Ectodermal cell (in vitro differentiated cells): ENCODE measurements around the gene AGPAT3.

Experiments
- H3K27ac ChIP-seq: 2 replicates; pipeline ENCODE4 v1.7.0; 2013; ENCODE audit warnings: mild to moderate bottlenecking, low read depth, low read length; ENCODE audit not compliant: insufficient read depth, poor library complexity, severe bottlenecking
- H3K27me3 ChIP-seq: 2 replicates; pipeline ENCODE4 v1.7.0; 2013; ENCODE audit warnings: mild to moderate bottlenecking, low read length; ENCODE audit not compliant: insufficient read depth, control insufficient read depth, poor library complexity, severe bottlenecking
- H3K36me3 ChIP-seq: one replicate; pipeline ENCODE4 v1.7.0; 2013; ENCODE audit warnings: low read length; ENCODE audit not compliant: control insufficient read depth, insufficient read depth
- H3K4me1 ChIP-seq: one replicate; pipeline ENCODE4 v1.7.0; 2013; ENCODE audit warnings: low read length; ENCODE audit not compliant: control insufficient read depth, insufficient read depth
- H3K4me3 ChIP-seq: 2 replicates; pipeline ENCODE4 v1.7.0; 2013; ENCODE audit warnings: low read depth, low read length, control low read depth; ENCODE audit not compliant: insufficient read depth
- H3K9me3 ChIP-seq: 2 replicates; pipeline ENCODE4 v1.7.0; 2013; ENCODE audit warnings: mild to moderate bottlenecking, low read length, moderate library complexity; ENCODE audit not compliant: control insufficient read depth
- WGBS, 2 experiments: methylation state at CpG; one replicate each; pipeline ENCODE4 v1.1.7; 2013; ENCODE audit warnings: missing lambda C conversion rate in 2 of 2; 5-methylcytosine and 5-hydroxymethylcytosine counted together

AGPAT3 gene

GRCh38 chr21:43943512-43944077 lies 78.6 kb downstream of the AGPAT3 start:
- no peak overlapping the region for H3K27ac ChIP-seq

GRCh38 chr21:43944078-43944633 lies 79.1 kb downstream of the AGPAT3 start:
- no peak overlapping the region for H3K27ac ChIP-seq
- H3K36me3 ChIP-seq: no peaks in the 10 kb centered on the region
- no peaks in the 10 kb centered on the region for H3K27me3 ChIP-seq
- WGBS, 2 experiments: 83 to 86% methylated on average over 20 of the region's 20 CpGs
- H3K4me1 ChIP-seq: peaks cover 12% of the 10 kb centered on the region
- H3K4me3 ChIP-seq: no peak overlapping the region
- H3K9me3 ChIP-seq: no peaks in the 10 kb centered on the region

More at GRCh38 chr21:43943512-43944077, 78.6 kb downstream of the AGPAT3 start:
- 92 to 93% methylated on average over 30 of the region's 30 CpGs for WGBS, 2 experiments
- H3K4me1 ChIP-seq: peaks cover 12% of the 10 kb centered on the region
- no peak overlapping the region for H3K4me3 ChIP-seq
- H3K27me3 ChIP-seq: no peaks in the 10 kb centered on the region
- H3K36me3 ChIP-seq: no peaks in the 10 kb centered on the region
- no peaks in the 10 kb centered on the region for H3K9me3 ChIP-seq

- H3K27ac ChIP-seq: no peak overlapping the region
- WGBS, 2 experiments: 89 to 92% methylated on average over 12 of the region's 12 CpGs
Observed at GRCh38 chr21:43944757-43945156, 79.7 kb downstream of the AGPAT3 start.

GRCh38 chr21:43948740-43949498 lies 83.9 kb downstream of the AGPAT3 start:
- Histone ChIP-seq H3K36me3 (no peaks in the 10 kb centered on the region), H3K27ac (no peak overlapping the region), H3K9me3 (no peaks in the 10 kb centered on the region), H3K27me3 (no peaks in the 10 kb centered on the region), H3K4me1 (peaks cover 10% of the 10 kb centered on the region), H3K4me3 (no peak overlapping the region)
- WGBS, 2 experiments: 93 to 95% methylated on average over 6 of the region's 6 CpGs

More at GRCh38 chr21:43944757-43945156, 79.7 kb downstream of the AGPAT3 start:
- Histone ChIP-seq H3K27me3 (no peaks in the 10 kb centered on the region), H3K4me1 (peaks cover 12% of the 10 kb centered on the region), H3K4me3 (no peak overlapping the region), H3K36me3 (no peaks in the 10 kb centered on the region), H3K9me3 (no peaks in the 10 kb centered on the region)

- no peaks in the 10 kb centered on the region for H3K36me3 ChIP-seq
- H3K4me3 ChIP-seq: no peak overlapping the region
- WGBS, 2 experiments: 90 to 94% methylated on average over 7 of the region's 7 CpGs
- H3K9me3 ChIP-seq: no peaks in the 10 kb centered on the region
- H3K27ac ChIP-seq: no peak overlapping the region
- H3K27me3 ChIP-seq: no peaks in the 10 kb centered on the region
- peaks cover 3% of the 10 kb centered on the region for H3K4me1 ChIP-seq
Observed at GRCh38 chr21:43949499-43950208, 84.6 kb downstream of the AGPAT3 start.

GRCh38 chr21:43950481-43950880 lies 85.5 kb downstream of the AGPAT3 start:
- Histone ChIP-seq H3K27ac (no peak overlapping the region), H3K9me3 (no peaks in the 10 kb centered on the region), H3K4me1 (no peaks in the 10 kb centered on the region), H3K4me3 (no peak overlapping the region), H3K27me3 (no peaks in the 10 kb centered on the region), H3K36me3 (no peaks in the 10 kb centered on the region)
- WGBS, 2 experiments: 95 to 96% methylated on average over 19 of the region's 19 CpGs

GRCh38 chr21:43950936-43951335 lies 85.9 kb downstream of the AGPAT3 start:
- Histone ChIP-seq H3K27ac (no peak overlapping the region), H3K4me1 (peaks cover 2% of the 10 kb centered on the region), H3K27me3 (no peaks in the 10 kb centered on the region), H3K36me3 (no peaks in the 10 kb centered on the region), H3K4me3 (no peak overlapping the region), H3K9me3 (no peaks in the 10 kb centered on the region)
- WGBS, 2 experiments: 94% methylated on average over 13 of the region's 13 CpGs

GRCh38 chr21:43951911-43952703 lies 87.1 kb downstream of the AGPAT3 start:
- no peak overlapping the region for H3K27ac ChIP-seq
- H3K9me3 ChIP-seq: no peaks in the 10 kb centered on the region
- no peaks in the 10 kb centered on the region for H3K27me3 ChIP-seq
- peaks cover 9% of the 10 kb centered on the region for H3K4me1 ChIP-seq
- no peak overlapping the region for H3K4me3 ChIP-seq
- 91 to 92% methylated on average over 27 of the region's 27 CpGs for WGBS, 2 experiments
- H3K36me3 ChIP-seq: no peaks in the 10 kb centered on the region

GRCh38 chr21:43953021-43953420 lies 88.0 kb downstream of the AGPAT3 start:
- H3K4me3 ChIP-seq: no peak overlapping the region
- no peaks in the 10 kb centered on the region for H3K36me3 ChIP-seq
- no peaks in the 10 kb centered on the region for H3K27me3 ChIP-seq
- WGBS, 2 experiments: 93% methylated on average over 17 of the region's 17 CpGs
- H3K4me1 ChIP-seq: peaks cover 13% of the 10 kb centered on the region
- H3K27ac ChIP-seq: no peak overlapping the region
- H3K9me3 ChIP-seq: no peaks in the 10 kb centered on the region
